Fibroblast of lung (primary cell): Measurements from ENCODE around the gene CREM. TPM values are rescaled to one million over a fixed set of nuclear protein-coding genes. Genes with fewer than 3 reads are reported as not detected.

ENCODE experiments used
- DNase-seq, 2 donors: peaks; one replicate each; pipeline versions ENCODE4 v3.0.0 to v3.0.0-alpha.2; 2010; ENCODE audit warnings: low read depth in 2 of 2
- H2AFZ ChIP-seq: 2 replicates; pipeline ENCODE4 v1.5.1; 2012; ENCODE audit warnings: low read length, control low read depth, inconsistent platforms
- H3K27ac ChIP-seq: 2 replicates; pipeline ENCODE4 v1.5.1; 2011; ENCODE audit warnings: low read length, control low read depth; ENCODE audit not compliant: insufficient read depth
- H3K27me3 ChIP-seq: 2 replicates; pipeline ENCODE4 v1.5.1; 2011; ENCODE audit warnings: mild to moderate bottlenecking, low read length; ENCODE audit not compliant: control insufficient read depth, insufficient read depth
- H3K36me3 ChIP-seq: 2 replicates; pipeline ENCODE4 v1.5.1; 2011; ENCODE audit warnings: low read length; ENCODE audit not compliant: control insufficient read depth, insufficient read depth
- H3K4me1 ChIP-seq: 2 replicates; pipeline ENCODE4 v1.5.1; 2011; ENCODE audit warnings: low read length; ENCODE audit not compliant: control insufficient read depth, insufficient read depth; ENCODE audit errors: extremely low read depth
- H3K4me2 ChIP-seq: 2 replicates; pipeline ENCODE4 v1.5.1; 2011; ENCODE audit warnings: low read length, control low read depth; ENCODE audit not compliant: insufficient read depth; ENCODE audit errors: extremely low read depth
- H3K4me3 ChIP-seq, 4 experiments: fragments of 200-600 bp in 1 of 4; sonication (generic) in 1 of 4; replicated peaks in 1 of 4; 2 replicates each; pipeline ENCODE4 v1.5.1; 2011 to 2016; ENCODE audit warnings: low read length in 4 of 4, low read depth in 3 of 4, mild to moderate bottlenecking in 3 of 4, control low read depth in 2 of 4, inconsistent platforms in 1 of 4, mixed read lengths in 1 of 4; ENCODE audit not compliant: insufficient read depth in 1 of 4; ENCODE audit errors: control extremely low read depth in 1 of 4
- H3K79me2 ChIP-seq: 2 replicates; pipeline ENCODE4 v1.5.1; 2012; ENCODE audit warnings: mild to moderate bottlenecking, low read length, inconsistent platforms; ENCODE audit not compliant: control insufficient read depth, insufficient read depth
- H3K9ac ChIP-seq: 2 replicates; pipeline ENCODE4 v1.5.1; 2011; ENCODE audit warnings: mild to moderate bottlenecking, low read length, control low read depth; ENCODE audit not compliant: insufficient read depth
- H3K9me3 ChIP-seq: 2 replicates; pipeline ENCODE4 v1.5.1; 2012; ENCODE audit warnings: low read depth, low read length; ENCODE audit not compliant: control insufficient read depth, insufficient read depth
- H4K20me1 ChIP-seq: 2 replicates; pipeline ENCODE4 v1.5.1; 2011; ENCODE audit warnings: low read length; ENCODE audit not compliant: control insufficient read depth, insufficient read depth; ENCODE audit errors: extremely low read depth
- CTCF ChIP-seq, 2 donors: IDR thresholded peaks in 1 of 2; conservative IDR thresholded peaks in 1 of 2; 1 replicate in 1 of 2; 2 replicates in 1 of 2; pipeline ENCODE4 v1.5.1; 2011 to 2012; ENCODE audit warnings: low read length in 2 of 2, control low read depth in 1 of 2, inconsistent platforms in 1 of 2, low read depth in 1 of 2, mild to moderate bottlenecking in 1 of 2
- EZH2 ChIP-seq: IDR thresholded peaks from 2 replicates; pipeline ENCODE4 v1.5.1; 2012; ENCODE audit warnings: low read length, control low read depth, mild to moderate bottlenecking; ENCODE audit errors: missing control alignments
- polyA plus RNA-seq, 2 donors: library from polyadenylated mRNA; depleted of rRNA in 1 of 2; stranded (reverse) in 1 of 2; unstranded in 1 of 2; fragments of >200 nt; gene quantifications; 2 replicates each; pipeline ENCODE4 v1.2.1, GENCODE V29; 2011 to 2012; ENCODE audit warnings: missing spikeins in 1 of 2
- total RNA-seq: library from RNA; depleted of rRNA; stranded (reverse); fragments of >200 nt; gene quantifications from 2 replicates; pipeline ENCODE4 v1.2.1, GENCODE V29; 2014

The CREM gene
- total and polyA plus RNA-seq, 2 donors (not counting 1 experiment from before 2014, with no cell fraction given) = 29.9 to 32.1 TPM

- no peak overlapping the region for H2AFZ ChIP-seq
- no peaks in the 10 kb centered on the region for H4K20me1 ChIP-seq
- no peaks in the 10 kb centered on the region for H3K36me3 ChIP-seq
- no peak overlapping the region for H3K27ac ChIP-seq
- DNase-seq = peak in 1 of 2 donors; percentile 92
- no peaks in the 10 kb centered on the region for H3K9me3 ChIP-seq
- H3K79me2 ChIP-seq = no peaks in the 10 kb centered on the region
- no peak overlapping the region for H3K4me2 ChIP-seq
- H3K27me3 ChIP-seq = no peaks in the 10 kb centered on the region
- H3K9ac ChIP-seq = no peak overlapping the region
- no peaks in the 10 kb centered on the region for H3K4me1 ChIP-seq
- TF ChIP-seq EZH2 = no peak
- TF ChIP-seq CTCF (conservative IDR thresholded peaks at IDR 0.05 in 1 of 2, IDR thresholded peaks at IDR 0.05 in 1 of 2; ENCODE audit: low read depth in 1 of 2, low read length in 2 of 2) = no peak
- no peak overlapping the region for H3K4me3 ChIP-seq
These were observed 93.5 kb downstream of the CREM start for GRCh38 chr10:35219891-35220890.

GRCh38 chr10:35223016-35223415 is 96.4 kb downstream of the CREM start:
- no peak for DNase-seq
- H4K20me1 ChIP-seq = no peaks in the 10 kb centered on the region

More at GRCh38 chr10:35223016-35223415, 96.4 kb downstream of the CREM start:
- no peak overlapping the region for H3K27ac ChIP-seq
- H3K27me3 ChIP-seq = no peaks in the 10 kb centered on the region
- H3K9me3 ChIP-seq = no peaks in the 10 kb centered on the region
- no peak overlapping the region for H3K9ac ChIP-seq
- no peak for TF ChIP-seq CTCF (conservative IDR thresholded peaks at IDR 0.05 in 1 of 2, IDR thresholded peaks at IDR 0.05 in 1 of 2; ENCODE audit: low read depth in 1 of 2, low read length in 2 of 2)
- TF ChIP-seq EZH2 = no peak
- no peaks in the 10 kb centered on the region for H3K4me1 ChIP-seq
- H3K4me2 ChIP-seq = no peak overlapping the region
- H2AFZ ChIP-seq = no peak overlapping the region
- H3K79me2 ChIP-seq = no peaks in the 10 kb centered on the region
- H3K4me3 ChIP-seq = no peak overlapping the region
- H3K36me3 ChIP-seq = no peaks in the 10 kb centered on the region
